Fibroblast of gingiva (primary cell): ENCODE data around the gene PRR20C.
"Not testable (repeated sequence)": the region's sequence is repeated elsewhere in the genome, so short reads cannot be mapped to it uniquely, and the experiment has no call there.

Experiments used
- DNase-seq: peaks from one replicate; pipeline ENCODE4 v3.0.0-alpha.2; 2011; ENCODE audit warnings: low read depth

The PRR20C gene

GRCh38 chr13:57153761-57154160 is at the start of gene PRR20C:
PRR20C (plus strand) TSS chr13:57154061; CDS start chr13:57154448, 387 bp downstream.
- not testable (repeated sequence) for DNase-seq

DNA sequence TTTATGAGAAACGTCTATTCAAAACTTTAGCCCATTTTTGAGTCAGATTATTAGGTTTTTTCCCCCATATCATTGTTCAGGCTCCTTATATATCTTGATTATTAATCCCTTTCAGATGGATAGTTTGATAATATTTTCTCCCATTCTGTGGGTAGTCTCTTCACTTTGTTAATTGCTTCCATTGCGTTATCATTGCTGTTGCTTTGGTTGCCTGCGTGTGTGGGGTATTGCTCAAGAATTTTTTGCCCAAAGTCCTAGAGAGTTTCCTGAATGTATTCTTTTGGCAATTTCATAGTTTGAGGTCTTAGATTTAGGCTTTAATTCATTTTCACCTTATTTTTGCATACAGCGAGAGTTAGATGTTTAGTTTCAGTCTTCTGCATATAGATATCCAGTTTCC is 38.9 kb upstream of the PRR20C start:
- no peak for DNase-seq

GRCh38 chr13:57123681-57124080 is 30.2 kb upstream of the PRR20C start:
- DNase-seq: no peak

- no peak for DNase-seq
Measured at GRCh38 chr13:57128909-57129308, 25.0 kb upstream of the PRR20C start.

- no peak for DNase-seq
Measured at GRCh38 chr13:57136093-57136492, 17.8 kb upstream of the PRR20C start.

- DNase-seq: no peak
Measured at GRCh38 chr13:57137585-57137984, 16.3 kb upstream of the PRR20C start.

DNA sequence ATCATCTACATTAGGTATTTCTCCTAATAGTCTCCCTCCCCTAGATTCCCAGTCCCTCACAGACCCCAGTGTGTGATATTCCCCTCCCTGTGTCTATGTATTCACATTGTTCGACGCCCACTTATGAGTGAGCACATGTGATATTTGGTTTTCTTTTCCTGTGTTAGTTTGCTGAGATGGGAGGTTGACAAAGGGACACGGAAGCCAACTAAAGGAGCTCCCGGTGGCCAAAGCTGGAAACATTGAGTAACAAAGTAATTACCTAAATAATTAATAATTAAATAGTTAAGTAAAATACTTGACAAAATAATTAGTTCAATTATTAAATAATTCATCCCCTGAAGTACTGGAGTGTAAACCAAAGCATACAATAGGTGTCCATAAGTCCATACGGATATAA is 14.9 kb upstream of the PRR20C start:
- DNase-seq: no peak

- not testable (repeated sequence) for DNase-seq
Measured at GRCh38 chr13:57139781-57140180, 14.1 kb upstream of the PRR20C start.

- not testable (repeated sequence) for DNase-seq
Measured at GRCh38 chr13:57140235-57140968, 13.5 kb upstream of the PRR20C start, which contains the start of gene PRR20A. PRR20A (plus strand) TSS chr13:57140918; CDS start chr13:57141305, 387 bp downstream.

DNA sequence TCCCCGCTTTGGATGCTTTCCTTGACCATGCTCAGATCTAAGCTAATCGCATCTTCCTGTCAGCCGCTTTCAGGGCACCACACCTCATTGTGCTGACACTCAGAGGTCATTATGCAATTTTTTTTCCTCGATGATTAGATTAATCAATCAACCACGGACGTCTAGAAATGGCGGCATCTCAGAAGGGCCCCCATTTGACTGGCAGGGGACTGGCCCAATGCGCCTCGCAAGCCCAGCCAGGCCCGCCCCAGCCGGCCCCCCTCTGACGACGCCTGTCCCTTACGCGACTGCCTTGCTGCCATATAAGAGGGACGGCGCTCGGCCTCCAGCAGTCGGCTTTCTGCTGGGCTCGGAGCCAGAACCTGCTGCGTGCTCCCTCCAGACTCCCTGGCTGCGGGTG is 6.7 kb upstream of the PRR20C start, which contains the start of gene PRR20B:
PRR20B (plus strand) TSS at position 301 of the 400 bp plus-strand sequence. CDS start 387 bp downstream, outside the sequence.
- DNase-seq: not testable (repeated sequence)

DNA sequence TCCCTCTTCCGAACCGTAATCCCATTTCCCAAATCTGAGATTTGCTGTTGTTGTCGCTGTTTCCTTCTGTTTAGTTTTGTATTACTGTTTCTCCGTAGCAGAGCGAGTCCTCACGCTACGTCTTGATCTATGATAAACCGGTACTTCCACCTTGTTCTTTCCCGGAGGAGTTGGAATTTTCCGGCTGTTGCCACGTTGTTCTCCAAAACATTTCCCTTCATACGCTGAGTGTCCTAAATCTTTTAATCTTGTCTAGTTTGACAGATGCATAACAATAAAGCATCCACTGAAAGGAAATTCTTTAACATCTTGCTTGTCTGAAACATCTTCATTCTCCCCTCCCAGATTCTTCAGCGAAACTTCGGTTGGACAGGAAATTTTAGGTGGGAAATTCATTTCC is 5.8 kb upstream of the PRR20C start:
- DNase-seq: not testable (repeated sequence)

DNA sequence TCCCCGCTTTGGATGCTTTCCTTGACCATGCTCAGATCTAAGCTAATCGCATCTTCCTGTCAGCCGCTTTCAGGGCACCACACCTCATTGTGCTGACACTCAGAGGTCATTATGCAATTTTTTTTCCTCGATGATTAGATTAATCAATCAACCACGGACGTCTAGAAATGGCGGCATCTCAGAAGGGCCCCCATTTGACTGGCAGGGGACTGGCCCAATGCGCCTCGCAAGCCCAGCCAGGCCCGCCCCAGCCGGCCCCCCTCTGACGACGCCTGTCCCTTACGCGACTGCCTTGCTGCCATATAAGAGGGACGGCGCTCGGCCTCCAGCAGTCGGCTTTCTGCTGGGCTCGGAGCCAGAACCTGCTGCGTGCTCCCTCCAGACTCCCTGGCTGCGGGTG is 6.5 kb downstream of the PRR20C start, which contains the start of gene PRR20D:
PRR20D (plus strand) TSS at position 301 of the 400 bp plus-strand sequence. CDS start 387 bp downstream, outside the sequence.
- not testable (repeated sequence) for DNase-seq

- DNase-seq: not testable (repeated sequence)
Measured at GRCh38 chr13:57166897-57167296, 13.0 kb downstream of the PRR20C start, which contains the start of gene PRR20E. PRR20E (plus strand) TSS chr13:57167197; CDS start chr13:57167584, 387 bp downstream.

GRCh38 chr13:57191667-57192066 is 37.8 kb downstream of the PRR20C start:
- DNase-seq: no peak
